Stimulated activated CD4-positive, alpha-beta T cell treated with anti-CD3 and anti-CD28 coated beads, Interleukin-2, amount 100 ng/mL, for 48 hours (primary cell): ENCODE results near the gene DPP8.

ENCODE experiments used
- DNase-seq, 2 donors: peaks; one replicate each; pipeline ENCODE4 v3.0.0-alpha.2; 2020

The DPP8 gene

GRCh38 chr15:65423150-65423975, 94.1 kb downstream of the DPP8 start:
- DNase-seq, result no peak

GRCh38 chr15:65421360-65422215, 95.9 kb downstream of the DPP8 start:
- no peak for DNase-seq

GRCh38 chr15:65420975-65421359, 96.5 kb downstream of the DPP8 start:
- DNase-seq, result no peak

GRCh38 chr15:65418596-65418995, 98.9 kb downstream of the DPP8 start:
- no peak for DNase-seq

GRCh38 chr15:65416845-65417416, 100.6 kb downstream of the DPP8 start:
- DNase-seq, result no peak

- no peak for DNase-seq
These were observed 102.5 kb downstream of the DPP8 start for GRCh38 chr15:65414841-65415621.

GRCh38 chr15:65413760-65414144, 103.7 kb downstream of the DPP8 start:
- no peak for DNase-seq

GRCh38 chr15:65413051-65413759, 104.3 kb downstream of the DPP8 start:
- DNase-seq, result no peak

GRCh38 chr15:65412556-65412955, 104.9 kb downstream of the DPP8 start:
- DNase-seq, result no peak

- no peak for DNase-seq
These were observed 105.9 kb downstream of the DPP8 start for GRCh38 chr15:65411465-65412071.

GRCh38 chr15:65410972-65411371, 106.5 kb downstream of the DPP8 start:
- DNase-seq, result no peak

GRCh38 chr15:65410036-65410435, 107.5 kb downstream of the DPP8 start:
- no peak for DNase-seq

GRCh38 chr15:65409036-65409631, 108.4 kb downstream of the DPP8 start:
- no peak for DNase-seq

- no peak for DNase-seq
These were observed 109.0 kb downstream of the DPP8 start for GRCh38 chr15:65408324-65409035.

- no peak for DNase-seq
These were observed 111.0 kb downstream of the DPP8 start for GRCh38 chr15:65406424-65407000.

- no peak for DNase-seq
These were observed 111.6 kb downstream of the DPP8 start for GRCh38 chr15:65405791-65406423.

GRCh38 chr15:65404186-65404872, 113.2 kb downstream of the DPP8 start:
- DNase-seq, result no peak

- DNase-seq, result no peak
These were observed 114.5 kb downstream of the DPP8 start for GRCh38 chr15:65402961-65403360.

- no peak for DNase-seq
These were observed 115.8 kb downstream of the DPP8 start for GRCh38 chr15:65401611-65402240.
